Keratinocyte (primary cell): ENCODE data around the gene DGCR8. TPM values are rescaled to one million over a fixed set of nuclear protein-coding genes. Genes with fewer than 3 reads are reported as not detected.

Source experiments
- DNase-seq: peaks from one replicate; pipeline ENCODE4 v3.0.0-alpha.2; 2011; ENCODE audit warnings: low read depth, missing footprints, low spot score
- FAIRE-seq: peaks from 2 replicates; lab custom pipeline; 2011; peaks lifted over from hg19 to GRCh38; lab: Jason Lieb, UNC
- H2AFZ ChIP-seq: 2 replicates; pipeline ENCODE4 v1.6.0; 2012; ENCODE audit warnings: low read length, control low read depth, inconsistent platforms; ENCODE audit not compliant: control insufficient read depth
- H3K27ac ChIP-seq: 2 replicates; pipeline ENCODE4 v1.5.1; 2011; ENCODE audit warnings: low read length; ENCODE audit not compliant: control insufficient read depth, insufficient read depth
- H3K27me3 ChIP-seq: 3 replicates; pipeline ENCODE4 v1.6.0; 2011; ENCODE audit warnings: low read length; ENCODE audit not compliant: control insufficient read depth, insufficient read depth; ENCODE audit errors: extremely low read depth
- H3K36me3 ChIP-seq, 2 experiments: 2 replicates in 1 of 2; 3 replicates in 1 of 2; pipeline ENCODE4 v1.5.1; 2011; ENCODE audit warnings: low read length in 2 of 2, mild to moderate bottlenecking in 1 of 2; ENCODE audit not compliant: control insufficient read depth in 2 of 2, insufficient read depth in 2 of 2; ENCODE audit errors: extremely low read depth in 1 of 2
- H3K4me1 ChIP-seq: 3 replicates; pipeline ENCODE4 v1.5.1; 2011; ENCODE audit warnings: low read length; ENCODE audit not compliant: control insufficient read depth, insufficient read depth; ENCODE audit errors: extremely low read depth
- H3K4me2 ChIP-seq: 3 replicates; pipeline ENCODE4 v1.6.0; 2011; ENCODE audit warnings: low read depth, low read length; ENCODE audit not compliant: control insufficient read depth, insufficient read depth; ENCODE audit errors: extremely low read depth
- H3K4me3 ChIP-seq, 3 experiments: fragments of 200-600 bp in 1 of 3; sonication (generic) in 1 of 3; 2 replicates in 2 of 3; 3 replicates in 1 of 3; pipeline ENCODE4 v1.5.1; 2011 to 2016; ENCODE audit warnings: low read length in 3 of 3, mild to moderate bottlenecking in 3 of 3, control low read depth in 2 of 3, inconsistent platforms in 1 of 3, low read depth in 1 of 3, mixed read lengths in 1 of 3, mixed run types in 1 of 3, moderate library complexity in 1 of 3; ENCODE audit not compliant: control insufficient read depth in 2 of 3, insufficient read depth in 2 of 3; ENCODE audit errors: extremely low read depth in 1 of 3
- H3K79me2 ChIP-seq: 2 replicates; pipeline ENCODE4 v1.6.0; 2012; ENCODE audit warnings: low read length; ENCODE audit not compliant: control insufficient read depth, insufficient read depth
- H3K9ac ChIP-seq: 3 replicates; pipeline ENCODE4 v1.6.0; 2011; ENCODE audit warnings: low read length; ENCODE audit not compliant: control insufficient read depth, insufficient read depth; ENCODE audit errors: extremely low read depth
- H3K9me1 ChIP-seq: 3 replicates; pipeline ENCODE4 v1.6.0; 2011; ENCODE audit warnings: low read length; ENCODE audit not compliant: control insufficient read depth, insufficient read depth; ENCODE audit errors: extremely low read depth
- H3K9me3 ChIP-seq: 2 replicates; pipeline ENCODE4 v1.5.1; 2012; ENCODE audit warnings: low read depth, low read length; ENCODE audit not compliant: control insufficient read depth
- H4K20me1 ChIP-seq: 3 replicates; pipeline ENCODE4 v1.6.0; 2011; ENCODE audit warnings: low read length; ENCODE audit not compliant: control insufficient read depth, insufficient read depth; ENCODE audit errors: extremely low read depth
- EZH2 ChIP-seq: IDR thresholded peaks from one replicate; pipeline ENCODE4 v1.6.1; 2012; ENCODE audit warnings: inconsistent platforms, mild to moderate bottlenecking, low read length, moderate library complexity
- dilution Hi-C: fragments of 300-500 bp; cut with MboI; formaldehyde crosslinking; loops from one replicate; pipeline ENCODE4 v1.7.0; 2020; ENCODE audit warnings: low sequenced_read_pairs; ENCODE audit not compliant: extremely low pct_ligation_motif_present
- polyA plus RNA-seq, 5 experiments: library from polyadenylated mRNA; depleted of rRNA in 3 of 5; stranded (reverse) in 3 of 5; stranded (forward) in 1 of 5; unstranded in 1 of 5; fragments of >200 nt; gene quantifications; 1 replicate in 1 of 5; 2 replicates in 3 of 5; 3 replicates in 1 of 5; pipeline versions ENCODE4 v1.2.1 to v1.2.3, GENCODE V29; 2011 to 2012; ENCODE audit warnings: missing spikeins in 2 of 5, low read depth in 1 of 5, low replicate concordance in 1 of 5
- TF ChIP-seq, protein P1 (sequence below), 3 experiments: IDR thresholded peaks in 1 of 3; conservative IDR thresholded peaks in 1 of 3; optimal IDR thresholded peaks in 1 of 3; 2 replicates in 2 of 3; 3 replicates in 1 of 3; pipeline versions ENCODE3 to v1.5.1; 2011; ENCODE audit warnings: low read length in 3 of 3, mild to moderate bottlenecking in 3 of 3, moderate library complexity in 2 of 3, control low read depth in 1 of 3, inconsistent platforms in 1 of 3; ENCODE audit not compliant: insufficient read depth in 2 of 3; ENCODE audit errors: extremely low read depth in 1 of 3

Gene DGCR8
- polyA plus RNA-seq, 1 donor (not counting 4 experiments of a cell fraction or from before 2014, with no cell fraction given) = 17.2 TPM

DNA sequence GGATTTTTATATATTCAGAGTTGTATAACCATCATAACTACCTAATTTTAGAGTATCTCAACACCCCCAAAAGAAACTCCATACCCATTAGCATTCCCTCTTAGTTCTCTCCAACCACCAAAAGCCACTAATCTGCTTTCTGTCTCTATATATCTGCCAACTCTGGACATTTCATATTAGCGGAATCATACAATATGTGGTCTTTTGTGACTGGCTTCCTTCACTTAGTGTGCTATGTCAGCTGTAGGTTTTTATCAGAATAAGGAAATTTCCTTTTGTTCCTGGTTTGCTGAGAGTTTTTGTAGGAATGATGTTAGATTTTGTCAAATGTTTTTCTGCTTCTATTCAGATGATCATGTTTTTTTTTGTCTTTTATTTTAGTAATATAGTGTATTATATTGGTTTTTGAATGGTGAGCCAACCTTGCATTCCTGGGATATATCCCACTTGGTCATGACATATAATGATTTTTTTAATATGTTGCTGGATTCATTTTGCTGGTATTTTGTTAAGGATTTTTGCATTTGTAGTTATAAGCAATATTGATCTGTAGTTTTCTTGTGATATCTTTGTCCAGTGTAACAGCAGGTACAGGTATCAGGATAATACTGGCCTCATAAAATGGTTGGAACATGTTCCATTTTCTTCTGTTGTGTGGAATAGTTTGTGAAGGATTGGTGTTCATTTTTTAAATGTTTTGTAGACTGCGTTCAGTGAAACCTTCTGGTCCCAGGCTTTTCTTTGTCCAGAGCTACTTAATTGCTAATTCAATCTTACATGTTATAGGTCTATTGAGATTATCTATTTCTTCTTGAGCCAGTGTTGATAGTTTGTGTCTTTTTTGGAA lies 16.8 kb downstream of the DGCR8 start:
- no peak overlapping the region for H3K27ac ChIP-seq
- no peaks in the 10 kb centered on the region for H4K20me1 ChIP-seq
- H3K9me3 ChIP-seq = no peaks in the 10 kb centered on the region
- no peak overlapping the region for H2AFZ ChIP-seq
- H3K4me3 ChIP-seq = no peak overlapping the region
- dilution Hi-C loops = no loop called here
- H3K79me2 ChIP-seq = peaks cover 23% of the 10 kb centered on the region
- peaks cover 10% of the 10 kb centered on the region for H3K4me1 ChIP-seq
- FAIRE-seq (no peak), DNase-seq (no peak)
- peaks cover 34 to 48% of the 10 kb centered on the region in 2 experiments for H3K36me3 ChIP-seq
- H3K9ac ChIP-seq = no peak overlapping the region
- no peaks in the 10 kb centered on the region for H3K9me1 ChIP-seq
- no peak overlapping the region for H3K4me2 ChIP-seq
- TF ChIP-seq EZH2 = no peak
- TF ChIP-seq, protein P1, sequence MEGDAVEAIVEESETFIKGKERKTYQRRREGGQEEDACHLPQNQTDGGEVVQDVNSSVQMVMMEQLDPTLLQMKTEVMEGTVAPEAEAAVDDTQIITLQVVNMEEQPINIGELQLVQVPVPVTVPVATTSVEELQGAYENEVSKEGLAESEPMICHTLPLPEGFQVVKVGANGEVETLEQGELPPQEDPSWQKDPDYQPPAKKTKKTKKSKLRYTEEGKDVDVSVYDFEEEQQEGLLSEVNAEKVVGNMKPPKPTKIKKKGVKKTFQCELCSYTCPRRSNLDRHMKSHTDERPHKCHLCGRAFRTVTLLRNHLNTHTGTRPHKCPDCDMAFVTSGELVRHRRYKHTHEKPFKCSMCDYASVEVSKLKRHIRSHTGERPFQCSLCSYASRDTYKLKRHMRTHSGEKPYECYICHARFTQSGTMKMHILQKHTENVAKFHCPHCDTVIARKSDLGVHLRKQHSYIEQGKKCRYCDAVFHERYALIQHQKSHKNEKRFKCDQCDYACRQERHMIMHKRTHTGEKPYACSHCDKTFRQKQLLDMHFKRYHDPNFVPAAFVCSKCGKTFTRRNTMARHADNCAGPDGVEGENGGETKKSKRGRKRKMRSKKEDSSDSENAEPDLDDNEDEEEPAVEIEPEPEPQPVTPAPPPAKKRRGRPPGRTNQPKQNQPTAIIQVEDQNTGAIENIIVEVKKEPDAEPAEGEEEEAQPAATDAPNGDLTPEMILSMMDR (optimal IDR thresholded peaks at IDR 0.05 in 1 of 3, IDR thresholded peaks at IDR 0.05 in 1 of 3, conservative IDR thresholded peaks at IDR 0.05 in 1 of 3; ENCODE audit: extremely low read depth in 1 of 3, insufficient read depth in 2 of 3, low read length in 3 of 3) = no peak
- no peaks in the 10 kb centered on the region for H3K27me3 ChIP-seq

DNA sequence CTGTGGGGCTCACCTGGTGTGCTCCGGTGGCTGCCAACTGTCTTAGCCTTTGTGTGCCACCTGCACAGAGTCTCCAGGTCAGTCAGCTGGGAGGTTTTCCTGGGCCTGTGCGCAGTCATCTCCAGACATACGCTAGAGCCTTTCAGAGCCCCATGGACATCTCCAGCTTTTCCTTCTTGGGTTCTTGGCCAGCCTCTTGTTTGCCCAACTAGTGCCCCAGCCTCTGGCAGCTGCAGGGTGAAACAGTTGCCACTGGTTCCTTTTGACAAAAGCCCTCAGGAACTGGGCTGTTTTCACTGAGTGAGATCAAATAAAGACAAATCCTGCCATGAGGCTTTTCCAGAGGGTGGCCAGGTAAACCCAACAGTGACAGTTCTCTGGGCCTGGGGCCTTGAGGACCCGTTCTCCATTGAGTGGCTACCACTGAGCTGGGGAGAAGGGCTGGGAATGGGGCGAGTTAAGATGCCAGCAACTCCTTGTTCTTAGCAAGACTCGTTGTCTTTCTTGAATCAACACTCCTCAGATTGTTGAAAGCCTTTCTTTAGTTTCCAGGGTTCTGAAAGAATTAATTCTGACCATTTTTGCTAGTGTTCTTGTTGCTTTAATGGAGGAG lies 19.2 kb downstream of the DGCR8 start:
- Histone ChIP-seq H4K20me1 (no peaks in the 10 kb centered on the region), H3K9me1 (no peaks in the 10 kb centered on the region), H3K4me2 (no peak overlapping the region), H3K79me2 (peaks cover 27% of the 10 kb centered on the region), H3K4me1 (peaks cover 10% of the 10 kb centered on the region), H3K9me3 (no peaks in the 10 kb centered on the region), H3K9ac (no peak overlapping the region), H3K4me3 (no peak overlapping the region), H2AFZ (no peak overlapping the region), H3K36me3 (peaks cover 24 to 40% of the 10 kb centered on the region in 2 experiments), H3K27me3 (no peaks in the 10 kb centered on the region), H3K27ac (no peak overlapping the region)
- TF ChIP-seq EZH2 = no peak
- TF ChIP-seq, protein P1 (optimal IDR thresholded peaks at IDR 0.05 in 1 of 3, IDR thresholded peaks at IDR 0.05 in 1 of 3, conservative IDR thresholded peaks at IDR 0.05 in 1 of 3; ENCODE audit: extremely low read depth in 1 of 3, insufficient read depth in 2 of 3, low read length in 3 of 3) = no peak
- dilution Hi-C loops = no loop called here
- FAIRE-seq (no peak), DNase-seq (no peak)
